H1 (cell line): ENCODE measurements around the gene ILK. TPM values are rescaled to one million over a fixed set of nuclear protein-coding genes. Genes with fewer than 3 reads are reported as not detected.

Source experiments
- CHD7 ChIP-seq: fragments of 300-600 bp; sonication (generic); IDR thresholded peaks from 2 replicates; pipeline ENCODE4 v1.7.1; 2012; ENCODE audit warnings: low read length, moderate library complexity, mild to moderate bottlenecking, inconsistent platforms; ENCODE audit not compliant: insufficient replicate concordance
- KDM1A ChIP-seq: fragments of 200-600, 300-600 bp; sonication (generic); IDR thresholded peaks from 2 replicates; pipeline ENCODE4 v1.7.1; 2016; ENCODE audit warnings: mild to moderate bottlenecking, low read length, borderline replicate concordance
- PHF8 ChIP-seq: fragments of 200-600 bp; sonication (generic); conservative IDR thresholded peaks from 2 replicates; pipeline ENCODE4 v1.7.1; 2012; ENCODE audit warnings: low read depth, mild to moderate bottlenecking, inconsistent platforms, low read length, moderate library complexity
- POLR2A ChIP-seq, 2 experiments: IDR thresholded peaks; 1 replicate in 1 of 2; 2 replicates in 1 of 2; pipeline ENCODE4 v1.6.1; 2011; ENCODE audit warnings: low read depth in 2 of 2, low read length in 2 of 2, mild to moderate bottlenecking in 2 of 2; ENCODE audit errors: control extremely low read depth in 1 of 2
- POLR2AphosphoS5 ChIP-seq: IDR thresholded peaks from 2 replicates; pipeline ENCODE4 v1.6.1; 2011; ENCODE audit warnings: low read depth, low read length
- RBBP5 ChIP-seq: IDR thresholded peaks from 2 replicates; pipeline ENCODE4 v1.7.1; 2012; ENCODE audit warnings: low read depth, mild to moderate bottlenecking, inconsistent platforms, low read length, moderate library complexity, borderline replicate concordance
- RNF2 ChIP-seq: fragments of 200-900, 300-1000 bp; sonication (generic); IDR thresholded peaks from 2 replicates; pipeline ENCODE4 v1.7.1; 2016; ENCODE audit warnings: borderline replicate concordance, low read depth, mild to moderate bottlenecking, antibody characterized with exemption, low read length; ENCODE audit not compliant: poor library complexity, severe bottlenecking; ENCODE audit errors: missing control alignments
- RXRA ChIP-seq: IDR thresholded peaks from 2 replicates; pipeline ENCODE4 v1.6.1; 2011; ENCODE audit warnings: low read depth, mild to moderate bottlenecking, low read length, moderate library complexity; ENCODE audit not compliant: insufficient read depth
- SIN3A ChIP-seq, 2 experiments: IDR thresholded peaks in 1 of 2; conservative IDR thresholded peaks in 1 of 2; 2 replicates each; pipeline ENCODE4 v1.6.1; 2011 to 2012; ENCODE audit warnings: low read length in 2 of 2, improper control_type of control experiment in 1 of 2, low read depth in 1 of 2, mild to moderate bottlenecking in 1 of 2
- SRF ChIP-seq: IDR thresholded peaks from 2 replicates; pipeline ENCODE4 v1.6.1; 2011; ENCODE audit warnings: mild to moderate bottlenecking, low read depth, low read length, moderate library complexity
- TBP ChIP-seq: IDR thresholded peaks from 2 replicates; pipeline ENCODE4 v1.6.1; 2011; ENCODE audit warnings: low read depth, low read length, improper control_type of control experiment
- polyA plus RNA-seq, 7 experiments: library from polyadenylated mRNA; depleted of rRNA in 3 of 7; stranded (reverse) in 5 of 7; unstranded in 2 of 7; fragments of >200 nt in 5 of 7; fragments of 200-250 nt in 2 of 7; gene quantifications; 1 replicate in 5 of 7; 2 replicates in 1 of 7; 4 replicates in 1 of 7; pipeline versions ENCODE4 v1.2.1 to v1.2.3, GENCODE V29; 2011 to 2013; ENCODE audit warnings: missing spikeins in 2 of 7, mixed read lengths in 2 of 7
- total RNA-seq: library from RNA; stranded (reverse); fragmentation: NEBNext Ultra II Directional; extraction: Animal tissue kit (Norgen Biotek cat#: 25700); gene quantifications from 2 replicates; pipeline ENCODE4 v1.2.1, GENCODE V29; 2021

ILK gene
- total and polyA plus RNA-seq, 2 of the 8 experiments (the other 6 are each of a cell fraction or from before 2014, with no cell fraction given), result 91.4 to 132 TPM

DNA sequence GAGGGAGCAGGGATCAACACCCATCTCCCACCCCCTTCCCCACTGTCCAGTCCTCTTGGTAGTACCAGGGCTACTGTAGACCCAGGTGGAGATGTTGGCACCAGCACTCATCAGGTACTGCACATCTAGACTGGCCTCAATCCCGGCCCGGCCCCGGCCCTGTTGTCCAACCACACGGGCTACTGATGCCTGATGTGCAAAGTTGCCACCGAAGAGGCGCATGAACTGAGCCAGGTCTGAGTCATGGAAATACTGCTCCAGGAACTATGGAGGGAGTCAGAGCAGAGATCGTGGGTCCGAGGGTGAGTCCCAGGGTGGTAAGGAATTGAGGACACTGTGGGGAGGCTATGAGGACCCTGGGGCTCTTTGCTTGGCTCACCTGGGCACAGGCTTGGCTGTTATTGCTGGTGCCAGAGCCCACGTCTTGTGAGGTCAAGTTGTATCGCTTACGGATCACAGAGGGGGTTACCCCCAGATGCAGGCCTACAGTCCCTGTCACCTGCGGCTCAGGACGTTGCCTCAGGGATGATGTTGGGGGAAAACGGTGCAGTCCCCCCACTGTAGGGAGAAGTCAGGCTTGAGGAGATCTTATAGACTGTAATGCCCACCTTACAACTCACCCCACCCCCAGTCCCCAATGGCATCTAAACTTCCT, 13.1 kb downstream of the ILK start (continued):
- TF ChIP-seq CHD7 (no peak), RNF2 (no peak), RXRA (no peak), POLR2AphosphoS5 (no peak), SIN3A (conservative IDR thresholded peaks at IDR 0.05 in 1 of 2, IDR thresholded peaks at IDR 0.05 in 1 of 2; ENCODE audit: low read depth in 1 of 2, low read length in 2 of 2) (no peak), SRF (no peak), TBP (no peak), POLR2A (IDR thresholded peaks at IDR 0.05; ENCODE audit: control extremely low read depth in 1 of 2, low read depth in 2 of 2, low read length in 2 of 2) (no peak), PHF8 (no peak), KDM1A (no peak), RBBP5 (no peak)
